ENCODE results near the gene WNT3.
"Not testable (repeated sequence)": the region's sequence is repeated elsewhere in the genome, so short reads cannot be mapped to it uniquely, and the experiment has no call there.

WNT3 gene

GRCh38 chr17:46764709-46765401 lies 53.6 kb downstream of the WNT3 start:
- DNase-seq (ENCODE audit: low read depth) = no peak

GRCh38 chr17:46764000-46764708 lies 54.3 kb downstream of the WNT3 start:
- no peak for DNase-seq (ENCODE audit: low read depth)

DNA sequence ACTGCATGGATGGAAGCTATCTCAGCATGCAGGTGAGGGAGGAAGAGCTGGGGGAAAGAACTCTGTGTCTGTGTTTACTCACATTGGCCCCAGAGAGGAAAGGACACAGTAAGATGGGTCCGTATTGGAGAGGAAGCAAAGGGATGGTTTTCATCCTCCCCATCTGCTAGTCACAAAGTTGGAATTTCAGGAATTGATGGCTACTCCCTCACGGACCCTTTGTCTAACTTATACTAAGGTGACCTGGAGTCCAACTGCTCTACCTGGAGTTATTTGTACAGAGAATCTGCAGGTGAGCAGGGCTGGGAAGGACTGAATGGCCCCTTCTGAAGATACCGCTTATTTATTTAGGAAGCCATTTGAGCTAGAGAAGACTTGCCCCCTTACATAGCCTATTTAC lies 55.1 kb downstream of the WNT3 start:
- no peak for DNase-seq (ENCODE audit: low read depth)

DNA sequence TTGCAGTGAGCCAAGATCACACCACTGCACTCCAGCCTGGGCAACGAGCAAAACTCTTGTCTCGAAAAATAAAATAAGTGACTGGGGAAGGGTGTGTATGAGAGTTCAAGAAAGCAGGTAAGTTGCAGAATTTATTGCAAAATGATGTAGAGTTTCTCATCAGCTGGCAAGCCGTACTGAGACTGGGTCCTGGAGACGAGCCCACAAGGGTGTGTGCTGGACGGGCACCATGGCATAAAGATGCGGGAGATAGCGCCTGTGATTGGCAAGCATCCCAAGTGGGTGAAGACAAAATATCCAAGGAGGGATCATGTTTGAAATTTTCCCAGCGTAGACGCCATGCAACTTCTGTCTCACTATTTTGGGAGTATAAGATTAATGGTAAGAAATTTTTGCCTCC lies 59.4 kb downstream of the WNT3 start:
- no peak for DNase-seq (ENCODE audit: low read depth)

DNA sequence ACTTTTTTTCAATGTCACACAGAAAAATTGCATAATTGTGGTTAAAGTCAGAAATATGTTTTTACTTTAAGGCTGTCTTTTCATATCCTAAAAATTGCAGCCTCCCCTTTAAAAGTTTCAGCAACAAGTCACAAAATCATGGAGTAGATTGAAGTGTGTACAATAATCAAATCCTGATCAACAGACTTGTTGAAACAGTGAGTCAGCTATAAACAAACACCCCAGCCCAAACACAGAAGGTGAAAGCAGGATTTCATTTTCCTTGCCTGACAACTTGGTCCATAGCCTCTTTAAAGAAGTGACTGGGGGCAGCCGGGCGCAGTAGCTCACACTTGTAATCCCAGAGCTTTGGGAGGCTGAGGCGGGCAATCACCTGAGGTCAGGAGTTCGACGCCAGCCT lies 59.9 kb downstream of the WNT3 start:
- DNase-seq (ENCODE audit: low read depth) = no peak

- DNase-seq (ENCODE audit: low read depth) = not testable (repeated sequence)
Observed at GRCh38 chr17:46757588-46757987, 60.9 kb downstream of the WNT3 start.

GRCh38 chr17:46756861-46757260 lies 61.6 kb downstream of the WNT3 start:
- DNase-seq (ENCODE audit: low read depth) = no peak

DNA sequence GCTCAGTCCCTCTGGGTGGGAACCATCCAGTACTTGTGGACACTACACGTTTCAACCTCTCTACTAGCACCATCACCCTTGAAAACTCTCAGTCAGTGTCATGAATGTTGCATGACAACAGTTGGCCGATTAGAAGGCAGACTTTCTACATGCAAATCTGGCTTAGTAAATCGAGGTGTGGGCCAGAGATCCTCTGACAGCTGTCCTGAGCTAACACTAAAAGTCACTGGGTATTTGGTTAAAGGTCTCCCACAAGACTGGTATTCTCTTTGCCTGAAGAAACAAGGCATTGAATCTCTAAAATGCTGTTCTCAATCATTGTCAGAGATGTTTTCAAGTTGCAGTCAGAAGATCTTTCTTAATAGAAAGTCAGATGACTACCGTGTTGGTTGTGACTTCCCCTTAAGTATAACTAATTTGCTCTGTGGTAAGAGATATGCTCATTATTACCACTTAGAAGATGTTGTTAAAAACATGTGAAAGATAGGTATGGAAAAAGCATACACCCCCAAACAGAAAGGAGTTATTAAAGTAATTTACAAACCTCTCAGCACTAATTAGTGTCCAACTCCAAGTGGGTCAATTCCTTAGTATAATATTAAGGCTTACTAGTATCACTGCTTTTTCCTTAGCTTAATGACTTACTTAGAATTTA lies 62.3 kb downstream of the WNT3 start:
- DNase-seq (ENCODE audit: low read depth) = no peak

DNA sequence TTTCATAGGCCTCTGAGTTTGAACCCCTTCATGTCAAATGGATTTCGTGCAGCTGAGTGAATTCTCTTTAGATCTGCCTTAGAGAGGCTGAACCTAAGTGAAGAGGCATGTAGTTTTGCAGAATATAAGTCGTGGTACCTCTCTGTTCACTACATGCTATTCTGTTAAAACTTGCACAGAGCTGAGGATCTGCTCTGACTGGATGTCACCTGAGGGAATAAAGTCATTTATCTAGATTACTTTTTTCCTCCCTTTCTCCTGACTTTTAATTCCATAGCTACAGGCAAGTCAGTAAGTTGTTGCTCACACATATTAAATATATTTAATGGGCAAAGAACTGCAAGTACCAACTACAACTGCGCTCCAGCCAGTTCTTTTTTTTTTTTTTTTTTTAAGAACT lies 64.7 kb downstream of the WNT3 start:
- no peak for DNase-seq (ENCODE audit: low read depth)

DNA sequence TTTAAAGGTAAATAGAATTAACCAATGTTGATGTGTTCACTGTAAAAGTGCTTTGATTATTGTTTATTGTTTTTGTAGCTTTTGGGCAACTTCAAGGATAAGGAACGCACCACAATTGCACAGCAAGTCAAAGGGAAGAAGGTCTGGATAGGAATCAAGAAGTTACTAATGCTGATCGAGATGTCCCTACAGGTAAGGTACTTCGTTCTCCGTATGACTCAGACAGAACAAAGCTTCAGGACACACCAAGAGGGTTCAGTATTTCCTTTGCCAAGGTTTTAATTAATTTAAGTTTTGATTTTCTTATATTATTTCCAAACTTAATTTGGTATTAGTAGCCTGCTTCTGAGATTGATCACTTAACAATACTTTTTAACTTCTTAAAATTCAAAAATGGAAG lies 67.1 kb downstream of the WNT3 start:
- DNase-seq (ENCODE audit: low read depth) = no peak

GRCh38 chr17:46745376-46745775 lies 73.1 kb downstream of the WNT3 start:
- no peak for DNase-seq (ENCODE audit: low read depth)

GRCh38 chr17:46744441-46744840 lies 74.1 kb downstream of the WNT3 start:
- DNase-seq (ENCODE audit: low read depth) = no peak

DNA sequence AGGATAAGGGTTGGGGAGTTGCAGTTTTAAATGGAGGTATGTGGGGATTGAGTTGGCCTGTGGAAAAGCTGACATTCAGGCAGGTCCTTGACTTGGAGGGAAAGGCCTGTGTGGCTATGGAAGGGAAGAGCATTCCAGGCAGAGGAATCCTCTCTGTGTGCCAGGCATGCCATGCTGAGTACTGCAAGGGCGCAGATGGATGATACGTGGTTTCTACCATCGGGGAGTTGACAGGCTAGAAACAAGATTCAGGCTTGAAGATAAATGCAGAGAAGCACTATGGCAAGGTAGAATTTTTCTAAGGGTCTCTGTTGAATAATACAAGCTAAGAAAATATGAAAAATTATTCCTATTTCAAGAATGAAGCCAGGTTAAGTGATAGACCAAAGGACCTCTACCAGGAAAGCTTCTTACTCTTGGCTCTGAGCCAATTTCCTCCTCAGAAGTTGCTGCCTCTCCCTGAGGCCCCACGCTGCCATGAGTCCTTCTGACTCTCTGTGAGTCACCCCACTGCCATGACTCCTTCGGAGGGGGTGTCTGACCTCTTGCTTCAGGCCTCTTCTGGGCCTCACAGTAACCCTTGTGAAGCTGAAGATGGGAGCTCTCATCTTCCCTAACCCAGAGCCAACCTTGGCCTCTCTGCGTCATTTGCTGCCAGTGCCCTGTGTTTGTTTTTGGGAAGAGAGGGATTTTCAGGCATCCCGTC lies 75.8 kb downstream of the WNT3 start:
- no peak for DNase-seq (ENCODE audit: low read depth)

DNA sequence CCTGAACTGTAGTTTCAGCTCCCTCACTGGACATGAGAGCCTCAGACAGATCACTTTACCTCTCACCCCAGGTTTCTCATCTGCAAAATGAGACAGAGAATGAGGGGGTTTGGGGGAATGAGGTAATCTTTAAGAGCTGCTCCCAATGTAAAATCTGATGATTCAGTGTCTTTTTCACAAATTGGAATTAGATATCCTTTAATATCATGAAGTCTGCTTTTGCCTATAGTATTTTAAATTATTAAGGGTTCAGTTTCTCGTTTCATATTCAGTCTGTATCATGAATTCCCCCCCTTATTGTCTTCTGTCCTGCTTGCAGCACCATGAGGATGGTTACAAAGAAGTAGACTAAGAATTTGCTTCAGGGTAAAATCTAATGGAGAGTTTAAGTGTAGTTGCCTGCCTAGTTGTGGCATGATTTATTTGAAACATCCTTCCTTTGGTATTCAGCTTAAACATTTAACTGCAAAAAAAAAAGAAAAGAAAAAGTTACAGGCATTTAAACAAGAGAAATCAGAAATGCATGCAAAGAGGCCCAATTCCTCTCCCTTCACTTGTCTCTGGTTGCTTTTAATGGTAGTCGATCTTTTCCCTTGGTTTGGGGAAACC lies 77.3 kb downstream of the WNT3 start:
- DNase-seq (ENCODE audit: low read depth) = no peak

- DNase-seq (ENCODE audit: low read depth) = no peak
Observed at GRCh38 chr17:46739982-46740381, 78.5 kb downstream of the WNT3 start.

- DNase-seq (ENCODE audit: low read depth) = no peak
Observed at GRCh38 chr17:46738544-46738943, 79.9 kb downstream of the WNT3 start.

DNA sequence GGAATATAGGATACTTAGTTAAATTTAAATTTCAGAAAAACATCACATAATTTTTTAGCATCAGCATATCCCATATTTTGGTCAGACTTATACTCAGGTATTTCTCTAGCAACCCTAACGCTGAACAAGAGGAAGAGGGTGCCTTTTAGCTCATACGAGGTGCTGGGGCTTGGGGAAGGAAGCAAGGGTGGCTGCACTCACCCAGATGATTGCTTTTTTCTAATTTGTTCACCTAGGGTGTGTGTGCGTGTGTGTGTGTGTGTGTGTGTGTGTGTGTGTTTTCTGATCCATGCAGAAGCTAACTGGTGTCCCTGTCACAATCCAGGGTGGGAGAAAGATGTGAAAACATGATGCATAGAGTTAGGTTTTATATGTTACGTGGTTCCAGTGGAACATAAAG lies 81.2 kb downstream of the WNT3 start:
- no peak for DNase-seq (ENCODE audit: low read depth)

DNA sequence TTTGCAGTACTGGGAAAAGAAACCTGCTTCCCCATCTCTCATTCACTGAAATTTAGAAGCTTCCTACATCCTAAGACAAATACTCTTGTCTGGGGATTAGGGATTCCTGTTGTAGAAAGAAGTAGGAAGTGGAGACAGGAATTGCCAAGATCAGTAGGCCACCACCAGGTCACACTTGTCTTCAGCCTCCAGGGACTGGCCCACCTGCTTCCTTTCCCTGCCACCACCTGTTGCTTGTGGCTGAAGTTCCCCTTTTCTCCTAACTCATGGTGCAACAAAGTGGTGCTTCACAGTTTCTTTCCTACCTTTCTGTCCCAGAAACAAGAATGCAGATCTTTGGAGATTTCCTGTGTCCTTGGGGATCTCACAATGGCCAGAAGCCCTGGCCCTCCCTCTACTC lies 82.4 kb downstream of the WNT3 start:
- no peak for DNase-seq (ENCODE audit: low read depth)

- DNase-seq (ENCODE audit: low read depth) = no peak
Observed at GRCh38 chr17:46733837-46734475, 84.5 kb downstream of the WNT3 start.

GRCh38 chr17:46732754-46733398 lies 85.6 kb downstream of the WNT3 start:
- no peak for DNase-seq (ENCODE audit: low read depth)

- no peak for DNase-seq (ENCODE audit: low read depth)
Observed at GRCh38 chr17:46732160-46732559, 86.3 kb downstream of the WNT3 start.

Data from activated T-cell treated with anti-CD3 and anti-CD28 coated beads for 24 hours (primary cell).